GM19463 (cell line): ENCODE data around the gene MALRD1.
"Not testable (repeated sequence)": the region's sequence is repeated elsewhere in the genome, so short reads cannot be mapped to it uniquely, and the experiment has no call there.

ENCODE experiments used
- ATAC-seq: cut with Tn5 transposase; IDR thresholded peaks from one replicate; pipeline ENCODE4 v1.9.1; 2021; ENCODE audit warnings: mild to moderate bottlenecking, moderate library complexity; ENCODE audit not compliant: unreplicated experiment

The MALRD1 gene

DNA sequence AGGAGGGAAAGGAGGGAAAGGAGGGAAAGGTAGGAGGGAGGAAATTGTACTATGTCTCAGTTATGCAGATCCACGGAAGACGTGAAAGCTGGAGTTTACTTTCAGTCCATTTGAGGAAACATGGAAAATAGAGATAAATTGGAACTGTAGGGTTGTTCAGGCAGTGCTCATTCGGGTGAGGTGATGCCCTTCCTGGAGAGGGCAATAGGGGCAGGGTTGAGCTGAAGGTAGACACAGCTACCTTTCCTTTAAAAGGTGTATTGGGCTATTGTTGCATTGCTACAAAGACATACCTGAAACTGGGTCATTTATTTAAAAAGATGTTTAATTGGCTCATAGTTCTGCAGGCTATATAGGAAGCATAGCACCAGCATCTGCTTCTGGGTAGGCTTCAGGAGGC lies 650.7 kb downstream of the MALRD1 start:
- ATAC-seq: no peak

- no peak for ATAC-seq
Observed at GRCh38 chr10:19701427-19702052, 652.9 kb downstream of the MALRD1 start.

- no peak for ATAC-seq
Observed at GRCh38 chr10:19702215-19702614, 653.6 kb downstream of the MALRD1 start.

GRCh38 chr10:19704544-19704943 lies 655.9 kb downstream of the MALRD1 start:
- no peak for ATAC-seq

DNA sequence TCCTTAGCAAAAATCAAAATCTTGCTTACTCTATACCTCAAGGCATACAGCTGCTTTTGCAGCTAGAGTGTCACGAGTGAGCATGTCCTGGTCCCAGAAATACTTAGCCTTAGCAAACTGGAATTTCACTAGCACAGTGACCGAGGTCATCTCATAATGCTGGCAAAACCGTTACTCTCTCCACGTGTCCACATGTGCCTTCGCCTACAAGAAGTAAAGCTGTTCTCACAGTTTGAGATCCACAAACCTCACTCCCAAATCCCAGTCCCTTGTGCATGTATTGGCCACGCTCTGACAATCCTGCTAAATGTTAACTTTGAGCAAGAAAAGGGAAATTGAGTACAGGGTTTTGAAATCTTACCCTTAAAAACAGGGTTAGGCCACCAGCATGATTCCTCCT lies 656.6 kb downstream of the MALRD1 start:
- no peak for ATAC-seq

GRCh38 chr10:19706904-19707303 lies 658.3 kb downstream of the MALRD1 start:
- ATAC-seq: no peak

DNA sequence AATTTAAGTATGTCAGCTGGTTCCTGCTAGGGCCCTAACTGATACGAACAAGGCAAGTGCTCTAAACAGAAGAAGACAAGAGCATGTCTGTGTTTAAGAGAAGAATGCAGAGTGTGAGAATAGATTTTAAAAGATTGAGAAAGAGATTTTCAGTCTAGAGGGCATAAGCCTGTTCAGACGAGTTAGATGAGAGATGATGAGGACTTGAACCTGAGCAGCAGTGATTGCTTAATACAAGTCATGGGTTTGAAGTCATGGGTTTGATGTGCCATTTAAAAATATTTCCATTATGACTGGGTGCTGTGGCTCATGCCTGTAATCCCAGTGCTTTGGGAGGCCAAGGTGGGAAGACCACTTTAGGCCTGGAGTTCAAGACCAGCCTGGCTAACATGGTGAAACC lies 658.8 kb downstream of the MALRD1 start:
- ATAC-seq: no peak

DNA sequence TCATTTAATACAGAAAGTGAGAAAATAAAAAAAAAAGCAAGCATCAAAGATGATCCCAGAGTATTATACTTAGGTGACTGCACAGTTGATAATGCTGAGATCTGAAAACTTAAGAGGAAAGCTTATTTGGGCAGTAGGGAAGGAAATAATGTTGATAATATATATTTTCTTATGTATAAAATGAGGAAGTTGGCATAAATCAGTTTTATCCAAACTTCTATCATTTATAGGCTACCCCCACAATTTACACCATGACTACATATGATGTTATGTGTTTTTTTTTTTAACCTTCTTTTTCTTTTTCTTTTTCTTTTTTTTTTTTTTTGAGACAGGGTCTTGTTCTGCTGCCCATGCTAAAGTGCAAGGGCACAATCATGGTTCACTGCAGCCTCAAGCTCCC lies 659.4 kb downstream of the MALRD1 start:
- ATAC-seq: no peak

GRCh38 chr10:19710600-19710999 lies 662.0 kb downstream of the MALRD1 start:
- ATAC-seq: no peak

DNA sequence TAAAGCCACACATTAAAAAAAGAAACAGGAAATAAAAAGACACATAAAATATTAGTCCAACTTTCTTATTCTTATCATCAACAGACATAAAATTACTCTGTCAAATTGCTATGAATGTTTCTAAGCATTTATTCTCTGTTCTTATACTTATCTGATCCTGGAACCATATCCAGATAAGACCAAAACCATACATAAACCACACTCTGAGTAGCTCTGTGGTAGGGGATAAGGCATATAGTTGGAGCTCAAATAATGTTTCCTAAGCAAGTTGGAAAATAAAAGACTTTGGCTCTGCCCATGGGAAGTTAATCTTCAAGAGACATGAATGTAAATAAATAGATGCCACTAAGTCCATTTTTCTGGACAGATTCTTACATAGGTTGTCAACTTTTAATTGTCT lies 664.6 kb downstream of the MALRD1 start:
- ATAC-seq: no peak

DNA sequence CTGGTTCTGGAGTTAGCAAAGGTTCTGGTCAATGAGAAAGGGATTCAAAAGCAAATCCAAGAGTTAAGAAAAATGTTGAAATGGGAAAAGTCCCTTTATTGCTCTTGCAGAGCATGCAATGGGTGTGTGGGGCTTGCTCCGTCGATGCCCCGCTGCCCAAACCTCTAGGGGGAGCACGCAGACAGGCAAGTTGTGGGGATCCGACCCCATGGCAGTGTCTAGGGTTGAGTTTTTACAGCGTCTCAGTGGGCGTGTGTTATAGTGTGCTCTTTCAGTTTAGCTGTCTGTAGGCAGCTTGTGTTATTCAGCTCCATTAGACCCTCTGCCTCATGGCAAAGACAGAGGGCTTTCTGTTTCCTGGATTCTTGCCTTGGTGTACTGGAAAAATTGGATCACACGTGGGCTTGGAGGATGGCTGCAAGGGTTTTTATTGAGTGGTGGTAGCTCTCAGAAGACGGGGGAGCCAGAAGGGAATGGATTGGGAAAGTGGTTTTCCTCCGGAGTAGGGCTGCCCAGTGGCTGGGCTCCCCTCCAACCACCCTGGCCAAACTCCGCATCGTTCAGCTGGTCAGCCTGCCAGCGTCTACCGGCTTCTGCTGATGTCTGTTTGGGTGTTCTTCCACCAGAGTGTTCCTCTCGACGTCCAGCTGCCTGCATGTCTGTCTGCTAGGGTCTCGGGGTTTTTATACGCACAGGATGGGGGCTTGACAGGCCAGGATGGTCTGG lies 665.4 kb downstream of the MALRD1 start:
- no peak for ATAC-seq

- ATAC-seq: no peak
Observed at GRCh38 chr10:19719284-19719683, 670.7 kb downstream of the MALRD1 start.

DNA sequence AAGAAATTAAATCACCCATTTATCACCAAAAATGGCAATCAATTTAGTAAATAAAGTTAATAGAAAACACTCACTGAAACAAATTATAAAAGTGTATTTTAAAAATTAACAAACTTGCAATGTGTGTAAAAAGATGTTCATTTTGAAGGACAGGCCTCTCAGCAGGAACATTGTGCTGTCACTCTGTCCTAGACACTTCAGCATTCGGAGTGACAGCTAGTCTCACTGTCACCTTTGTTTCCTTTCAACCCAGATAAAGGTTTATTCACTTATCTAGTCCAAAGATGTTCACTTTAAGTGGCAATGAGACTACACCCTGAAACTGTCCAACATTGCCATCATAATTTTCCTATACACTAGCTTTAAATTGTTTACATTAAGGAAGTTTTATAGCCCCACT lies 675.7 kb downstream of the MALRD1 start:
- no peak for ATAC-seq

GRCh38 chr10:19728376-19728775 lies 679.8 kb downstream of the MALRD1 start:
- ATAC-seq: no peak

DNA sequence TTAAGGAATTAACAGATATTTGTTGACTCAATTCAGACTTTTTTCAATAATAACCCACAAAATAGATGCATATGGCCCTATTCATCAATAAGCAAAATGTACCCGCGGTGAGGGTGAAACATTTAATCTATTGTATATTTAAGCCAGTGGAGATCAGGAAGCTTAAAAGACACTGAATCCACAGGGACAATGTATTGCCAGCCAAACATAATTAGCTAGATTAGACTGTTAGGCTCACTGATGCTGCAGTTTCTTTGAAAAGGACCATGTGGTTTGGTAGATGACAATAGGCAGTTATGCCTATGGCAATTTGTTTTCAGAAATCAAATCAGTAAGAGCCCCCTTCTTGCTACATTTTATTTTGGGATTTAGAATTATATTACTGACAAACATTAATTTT lies 680.4 kb downstream of the MALRD1 start:
- no peak for ATAC-seq

DNA sequence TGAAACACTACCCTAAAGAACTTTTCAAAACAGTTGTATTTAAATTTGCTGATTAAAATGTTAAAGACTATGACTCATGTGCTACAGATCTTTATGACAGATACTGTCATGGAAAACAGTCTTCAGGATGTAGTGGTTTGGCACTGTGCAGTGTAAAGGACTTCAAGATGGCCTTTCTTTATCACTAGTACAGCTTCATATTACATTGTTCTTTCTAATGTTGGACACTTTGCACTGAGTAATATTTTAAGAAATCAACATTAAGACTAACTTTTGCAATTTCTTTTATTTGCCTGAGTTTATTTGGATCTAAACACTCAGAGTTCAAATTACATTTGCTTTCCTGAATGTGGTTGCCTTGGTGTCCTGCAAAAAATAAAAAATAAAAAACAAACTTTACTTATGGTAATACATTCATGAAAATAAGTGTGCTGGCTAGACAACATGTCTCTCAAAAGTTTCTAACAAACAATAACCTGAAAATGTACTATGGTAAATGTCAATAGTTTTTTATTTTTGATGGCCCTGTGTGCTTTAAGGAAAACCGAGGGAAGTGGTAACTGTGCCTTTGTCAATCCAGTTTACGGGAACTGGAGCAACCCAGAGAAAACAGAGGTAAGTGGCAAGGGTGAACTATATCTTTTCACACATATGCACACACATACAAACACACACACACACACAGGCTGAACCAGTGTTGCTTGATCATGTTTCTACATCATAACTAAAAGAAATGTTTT lies 681.7 kb downstream of the MALRD1 start:
- no peak for ATAC-seq

- no peak for ATAC-seq
Observed at GRCh38 chr10:19730907-19731217, 682.3 kb downstream of the MALRD1 start.

DNA sequence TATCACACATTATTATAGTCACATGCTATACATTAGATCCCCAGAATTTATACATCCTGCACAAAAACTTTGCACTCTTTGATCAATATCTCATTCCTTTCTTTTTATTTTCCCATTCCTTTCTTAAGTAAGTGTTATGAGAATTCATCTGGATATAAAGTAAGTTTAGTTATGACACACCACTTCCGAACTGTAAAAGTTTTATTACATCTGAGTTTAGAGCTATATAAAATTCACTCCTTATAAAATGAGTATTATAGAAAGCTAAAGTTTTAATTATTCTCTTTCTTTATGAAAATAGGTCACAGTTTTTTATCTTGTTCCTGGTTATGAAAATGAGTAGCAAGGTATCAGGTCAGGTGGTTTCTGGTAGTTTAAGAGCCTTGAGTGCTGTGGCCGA lies 683.0 kb downstream of the MALRD1 start:
- ATAC-seq: no peak

- ATAC-seq: no peak
Observed at GRCh38 chr10:19738440-19738839, 689.8 kb downstream of the MALRD1 start.

- not testable (repeated sequence) for ATAC-seq
Observed at GRCh38 chr10:19739232-19739631, 690.6 kb downstream of the MALRD1 start.

DNA sequence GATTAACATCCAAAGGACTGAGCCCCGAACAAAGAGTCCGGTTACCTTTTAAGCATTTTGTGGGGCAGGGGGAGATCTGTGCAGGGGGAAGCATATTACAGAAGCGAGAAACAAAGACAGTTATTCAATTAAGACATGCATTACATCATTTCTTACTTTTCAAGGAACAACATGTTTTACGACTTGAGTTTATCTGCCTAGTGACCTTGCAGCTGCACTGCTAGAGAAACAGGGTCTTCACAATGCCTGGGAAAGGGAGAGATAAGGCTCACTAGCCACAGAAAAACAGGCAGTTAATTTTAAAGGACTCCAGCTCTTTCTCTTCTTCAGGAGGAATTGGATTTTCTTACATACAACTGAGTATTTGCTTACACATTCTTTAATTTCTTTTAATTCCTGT lies 693.5 kb downstream of the MALRD1 start:
- ATAC-seq: not testable (repeated sequence)

DNA sequence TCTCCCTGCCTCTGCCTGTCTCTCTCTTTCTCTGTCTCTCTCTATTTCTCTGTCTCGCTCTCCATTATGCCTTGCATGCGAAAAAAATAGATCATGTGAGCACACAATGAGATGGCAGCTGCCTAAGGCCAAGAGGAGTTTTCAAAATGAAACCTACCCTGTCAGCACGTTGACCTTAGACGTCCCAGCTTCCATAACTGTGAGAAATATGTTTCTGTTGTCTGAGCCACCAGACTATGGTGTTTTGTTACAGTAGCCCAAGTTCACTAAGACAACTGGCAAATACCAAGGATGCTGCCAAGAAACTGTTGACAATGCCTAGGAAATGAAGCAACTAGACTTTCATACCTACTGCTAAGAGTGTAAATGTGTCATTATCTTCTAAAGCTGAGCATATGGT lies 697.1 kb downstream of the MALRD1 start:
- no peak for ATAC-seq
